ENCODE measurements around the gene ZRANB3. TPM values are rescaled to one million over a fixed set of nuclear protein-coding genes. Genes with fewer than 3 reads are reported as not detected.
A peak's percentile ranks its signal among the peaks of the same experiment; 100 is the strongest.

Gene ZRANB3
- total and polyA plus RNA-seq, 2 of the 13 experiments (the other 11 are each of a cell fraction or from before 2014, with no cell fraction given) = 5.8 to 25.2 TPM

DNA sequence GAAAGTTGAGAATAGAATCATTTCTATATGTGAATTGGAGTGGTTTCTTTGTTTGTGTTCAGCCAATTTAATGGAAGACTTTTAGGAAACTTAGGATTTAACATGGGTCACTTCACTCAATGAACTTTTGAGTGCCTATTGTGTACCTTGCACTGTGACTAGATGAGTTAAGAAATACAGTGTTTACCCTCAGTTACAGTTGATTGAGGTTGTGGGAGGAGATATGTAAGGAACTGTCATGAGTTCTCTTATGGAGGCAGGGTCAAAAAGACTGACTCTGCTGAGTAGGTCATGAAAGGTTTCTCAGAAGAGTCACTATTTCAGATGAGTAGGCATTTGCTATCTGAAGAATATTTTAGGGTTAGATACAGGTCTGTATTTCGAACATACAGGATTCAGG, 380.3 kb downstream of the ZRANB3 start (continued):
- TF ChIP-seq, protein P1, sequence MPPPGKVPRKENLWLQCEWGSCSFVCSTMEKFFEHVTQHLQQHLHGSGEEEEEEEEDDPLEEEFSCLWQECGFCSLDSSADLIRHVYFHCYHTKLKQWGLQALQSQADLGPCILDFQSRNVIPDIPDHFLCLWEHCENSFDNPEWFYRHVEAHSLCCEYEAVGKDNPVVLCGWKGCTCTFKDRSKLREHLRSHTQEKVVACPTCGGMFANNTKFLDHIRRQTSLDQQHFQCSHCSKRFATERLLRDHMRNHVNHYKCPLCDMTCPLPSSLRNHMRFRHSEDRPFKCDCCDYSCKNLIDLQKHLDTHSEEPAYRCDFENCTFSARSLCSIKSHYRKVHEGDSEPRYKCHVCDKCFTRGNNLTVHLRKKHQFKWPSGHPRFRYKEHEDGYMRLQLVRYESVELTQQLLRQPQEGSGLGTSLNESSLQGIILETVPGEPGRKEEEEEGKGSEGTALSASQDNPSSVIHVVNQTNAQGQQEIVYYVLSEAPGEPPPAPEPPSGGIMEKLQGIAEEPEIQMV (CRISPR knock-in tag; IDR thresholded peaks at IDR 0.05; ENCODE audit: low read depth) = no peak
- TF ChIP-seq, protein P2, sequence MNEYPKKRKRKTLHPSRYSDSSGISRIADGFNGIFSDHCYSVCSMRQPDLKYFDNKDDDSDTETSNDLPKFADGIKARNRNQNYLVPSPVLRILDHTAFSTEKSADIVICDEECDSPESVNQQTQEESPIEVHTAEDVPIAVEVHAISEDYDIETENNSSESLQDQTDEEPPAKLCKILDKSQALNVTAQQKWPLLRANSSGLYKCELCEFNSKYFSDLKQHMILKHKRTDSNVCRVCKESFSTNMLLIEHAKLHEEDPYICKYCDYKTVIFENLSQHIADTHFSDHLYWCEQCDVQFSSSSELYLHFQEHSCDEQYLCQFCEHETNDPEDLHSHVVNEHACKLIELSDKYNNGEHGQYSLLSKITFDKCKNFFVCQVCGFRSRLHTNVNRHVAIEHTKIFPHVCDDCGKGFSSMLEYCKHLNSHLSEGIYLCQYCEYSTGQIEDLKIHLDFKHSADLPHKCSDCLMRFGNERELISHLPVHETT (CRISPR knock-in tag; conservative IDR thresholded peaks at IDR 0.05) = no peak
- TF ChIP-seq, protein P3, sequence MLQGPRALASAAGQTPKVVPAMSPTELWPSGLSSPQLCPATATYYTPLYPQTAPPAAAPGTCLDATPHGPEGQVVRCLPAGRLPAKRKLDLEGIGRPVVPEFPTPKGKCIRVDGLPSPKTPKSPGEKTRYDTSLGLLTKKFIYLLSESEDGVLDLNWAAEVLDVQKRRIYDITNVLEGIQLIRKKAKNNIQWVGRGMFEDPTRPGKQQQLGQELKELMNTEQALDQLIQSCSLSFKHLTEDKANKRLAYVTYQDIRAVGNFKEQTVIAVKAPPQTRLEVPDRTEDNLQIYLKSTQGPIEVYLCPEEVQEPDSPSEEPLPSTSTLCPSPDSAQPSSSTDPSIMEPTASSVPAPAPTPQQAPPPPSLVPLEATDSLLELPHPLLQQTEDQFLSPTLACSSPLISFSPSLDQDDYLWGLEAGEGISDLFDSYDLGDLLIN (CRISPR knock-in tag; IDR thresholded peaks at IDR 0.05; ENCODE audit: borderline replicate concordance) = no peak
- no peak for TF ChIP-seq MED8 (CRISPR knock-in tag; IDR thresholded peaks at IDR 0.05; ENCODE audit: insufficient replicate concordance)
- 0 out of 2 replicates have a peak, but pooled peaks have one; percentile 50 for TF ChIP-seq ZNF614 (CRISPR knock-in tag; IDR thresholded peaks at IDR 0.05; ENCODE audit: borderline replicate concordance)
- TF ChIP-seq, protein P4, sequence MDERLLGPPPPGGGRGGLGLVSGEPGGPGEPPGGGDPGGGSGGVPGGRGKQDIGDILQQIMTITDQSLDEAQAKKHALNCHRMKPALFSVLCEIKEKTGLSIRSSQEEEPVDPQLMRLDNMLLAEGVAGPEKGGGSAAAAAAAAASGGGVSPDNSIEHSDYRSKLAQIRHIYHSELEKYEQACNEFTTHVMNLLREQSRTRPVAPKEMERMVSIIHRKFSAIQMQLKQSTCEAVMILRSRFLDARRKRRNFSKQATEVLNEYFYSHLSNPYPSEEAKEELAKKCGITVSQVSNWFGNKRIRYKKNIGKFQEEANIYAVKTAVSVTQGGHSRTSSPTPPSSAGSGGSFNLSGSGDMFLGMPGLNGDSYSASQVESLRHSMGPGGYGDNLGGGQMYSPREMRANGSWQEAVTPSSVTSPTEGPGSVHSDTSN (CRISPR knock-in tag; IDR thresholded peaks at IDR 0.05) = peak; percentile 6; the same call in 1 of the 2 replicates
- no peak for TF ChIP-seq SKI (IDR thresholded peaks at IDR 0.05; ENCODE audit: partially characterized antibody)
- TF ChIP-seq ZNF792 (CRISPR knock-in tag; IDR thresholded peaks at IDR 0.05) = 0 out of 2 replicates have a peak, but pooled peaks have one; percentile 46
- TF ChIP-seq, protein P5, sequence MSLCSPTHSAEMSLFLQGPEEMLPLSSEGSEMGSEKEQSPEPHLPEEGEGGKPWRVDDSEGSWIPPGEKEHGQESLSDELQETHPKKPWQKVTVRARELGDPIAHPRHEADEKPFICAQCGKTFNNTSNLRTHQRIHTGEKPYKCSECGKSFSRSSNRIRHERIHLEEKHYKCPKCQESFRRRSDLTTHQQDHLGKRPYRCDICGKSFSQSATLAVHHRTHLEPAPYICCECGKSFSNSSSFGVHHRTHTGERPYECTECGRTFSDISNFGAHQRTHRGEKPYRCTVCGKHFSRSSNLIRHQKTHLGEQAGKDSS (CRISPR knock-in tag; IDR thresholded peaks at IDR 0.05; ENCODE audit: borderline replicate concordance, low read depth) = no peak
- TF ChIP-seq, protein P6, sequence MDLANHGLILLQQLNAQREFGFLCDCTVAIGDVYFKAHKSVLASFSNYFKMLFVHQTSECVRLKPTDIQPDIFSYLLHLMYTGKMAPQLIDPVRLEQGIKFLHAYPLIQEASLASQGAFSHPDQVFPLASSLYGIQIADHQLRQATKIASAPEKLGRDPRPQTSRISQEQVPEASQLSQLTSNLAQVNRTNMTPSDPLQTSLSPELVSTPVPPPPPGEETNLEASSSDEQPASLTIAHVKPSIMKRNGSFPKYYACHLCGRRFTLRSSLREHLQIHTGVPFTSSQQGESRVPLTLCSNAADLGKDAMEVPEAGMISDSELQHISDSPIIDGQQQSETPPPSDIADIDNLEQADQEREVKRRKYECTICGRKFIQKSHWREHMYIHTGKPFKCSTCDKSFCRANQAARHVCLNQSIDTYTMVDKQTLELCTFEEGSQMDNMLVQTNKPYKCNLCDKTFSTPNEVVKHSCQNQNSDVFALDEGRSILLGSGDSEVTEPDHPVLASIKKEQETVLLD (CRISPR knock-in tag; IDR thresholded peaks at IDR 0.05; ENCODE audit: low read depth) = no peak
- TF ChIP-seq, protein P7, sequence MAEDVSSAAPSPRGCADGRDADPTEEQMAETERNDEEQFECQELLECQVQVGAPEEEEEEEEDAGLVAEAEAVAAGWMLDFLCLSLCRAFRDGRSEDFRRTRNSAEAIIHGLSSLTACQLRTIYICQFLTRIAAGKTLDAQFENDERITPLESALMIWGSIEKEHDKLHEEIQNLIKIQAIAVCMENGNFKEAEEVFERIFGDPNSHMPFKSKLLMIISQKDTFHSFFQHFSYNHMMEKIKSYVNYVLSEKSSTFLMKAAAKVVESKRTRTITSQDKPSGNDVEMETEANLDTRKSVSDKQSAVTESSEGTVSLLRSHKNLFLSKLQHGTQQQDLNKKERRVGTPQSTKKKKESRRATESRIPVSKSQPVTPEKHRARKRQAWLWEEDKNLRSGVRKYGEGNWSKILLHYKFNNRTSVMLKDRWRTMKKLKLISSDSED (CRISPR knock-in tag; IDR thresholded peaks at IDR 0.05) = no peak
- peak; percentile 74 for TF ChIP-seq CEBPG (CRISPR knock-in tag; IDR thresholded peaks at IDR 0.05)
- 0 out of 2 replicates have a peak, but pooled peaks have one; percentile 56 for TF ChIP-seq FOXJ3 (CRISPR knock-in tag; IDR thresholded peaks at IDR 0.05; ENCODE audit: borderline replicate concordance)
- 0 out of 2 replicates have a peak, but pooled peaks have one; percentile 28 for TF ChIP-seq YEATS2 (CRISPR knock-in tag; IDR thresholded peaks at IDR 0.05; ENCODE audit: borderline replicate concordance)
- TF ChIP-seq, protein P8, sequence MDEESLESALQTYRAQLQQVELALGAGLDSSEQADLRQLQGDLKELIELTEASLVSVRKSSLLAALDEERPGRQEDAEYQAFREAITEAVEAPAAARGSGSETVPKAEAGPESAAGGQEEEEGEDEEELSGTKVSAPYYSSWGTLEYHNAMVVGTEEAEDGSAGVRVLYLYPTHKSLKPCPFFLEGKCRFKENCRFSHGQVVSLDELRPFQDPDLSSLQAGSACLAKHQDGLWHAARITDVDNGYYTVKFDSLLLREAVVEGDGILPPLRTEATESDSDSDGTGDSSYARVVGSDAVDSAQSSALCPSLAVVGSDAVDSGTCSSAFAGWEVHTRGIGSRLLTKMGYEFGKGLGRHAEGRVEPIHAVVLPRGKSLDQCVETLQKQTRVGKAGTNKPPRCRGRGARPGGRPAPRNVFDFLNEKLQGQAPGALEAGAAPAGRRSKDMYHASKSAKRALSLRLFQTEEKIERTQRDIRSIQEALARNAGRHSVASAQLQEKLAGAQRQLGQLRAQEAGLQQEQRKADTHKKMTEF (CRISPR knock-in tag; IDR thresholded peaks at IDR 0.05) = no peak

All from HepG2 (cell line).